H1 (cell line): ENCODE results near the gene IRF9. TPM values are rescaled to one million over a fixed set of nuclear protein-coding genes. Genes with fewer than 3 reads are reported as not detected.

ENCODE experiments used
- CTBP2 ChIP-seq: IDR thresholded peaks from 2 replicates; pipeline ENCODE4 v1.7.0; 2011; ENCODE audit warnings: borderline replicate concordance, mild to moderate bottlenecking, moderate library complexity, mixed read lengths, low read length; ENCODE audit not compliant: insufficient read depth, insufficient read length
- polyA plus RNA-seq, 7 experiments: library from polyadenylated mRNA; depleted of rRNA in 3 of 7; stranded (reverse) in 5 of 7; unstranded in 2 of 7; fragments of >200 nt in 5 of 7; fragments of 200-250 nt in 2 of 7; gene quantifications; 1 replicate in 5 of 7; 2 replicates in 1 of 7; 4 replicates in 1 of 7; pipeline versions ENCODE4 v1.2.1 to v1.2.3, GENCODE V29; 2011 to 2013; ENCODE audit warnings: missing spikeins in 2 of 7, mixed read lengths in 2 of 7
- total RNA-seq: library from RNA; stranded (reverse); fragmentation: NEBNext Ultra II Directional; extraction: Animal tissue kit (Norgen Biotek cat#: 25700); gene quantifications from 2 replicates; pipeline ENCODE4 v1.2.1, GENCODE V29; 2021

IRF9 gene
- total and polyA plus RNA-seq, 2 of the 8 experiments (the other 6 are each of a cell fraction or from before 2014, with no cell fraction given), result 11.4 to 13.2 TPM

GRCh38 chr14:24138396-24139271 lies 22.4 kb upstream of the IRF9 start (continued):
- no peak for TF ChIP-seq CTBP2
